ENCODE results near the gene PNMA6E.

The PNMA6E gene

GRCh38 chrX:153375571-153375970 lies 25.6 kb downstream of the PNMA6E start:
- Histone ChIP-seq H3K27me3 (ENCODE audit: low read length) (no peaks in the 10 kb centered on the region), H4K20me1 (ENCODE audit: low read depth, low read length) (no peaks in the 10 kb centered on the region), H3K9ac (ENCODE audit: low read length) (no peak overlapping the region), H3K4me2 (ENCODE audit: low read depth, low read length, poor library complexity, severe bottlenecking) (no peak overlapping the region), H3K4me3 (ENCODE audit: insufficient read depth, low read length, poor library complexity, severe bottlenecking) (no peak overlapping the region), H3F3A (ENCODE audit: insufficient read depth) (no peaks in the 10 kb centered on the region), H3K9me3 (ENCODE audit: insufficient read depth, low read length) (no peaks in the 10 kb centered on the region), H3K27ac (ENCODE audit: low read depth, low read length) (no peak overlapping the region), H3K36me3 (ENCODE audit: low read length) (no peaks in the 10 kb centered on the region), H2AFZ (ENCODE audit: low read depth, low read length, severe bottlenecking) (no peak overlapping the region), H3K79me2 (ENCODE audit: insufficient read depth, low read length) (no peaks in the 10 kb centered on the region), H3K9me2 (replicated peaks; ENCODE audit: insufficient read depth, low read length) (no peaks in the 10 kb centered on the region)
- TF ChIP-seq CTCF (IDR thresholded peaks at IDR 0.05; ENCODE audit: insufficient read depth, low read length, poor library complexity, severe bottlenecking), result no peak
- no peak for TF ChIP-seq EZH2phosphoT487 (conservative IDR thresholded peaks at IDR 0.05; ENCODE audit: low read length)

- Histone ChIP-seq H4K20me1 (ENCODE audit: low read depth, low read length) (no peaks in the 10 kb centered on the region), H3K9ac (ENCODE audit: low read length) (no peak overlapping the region), H3F3A (ENCODE audit: insufficient read depth) (no peaks in the 10 kb centered on the region), H3K79me2 (ENCODE audit: insufficient read depth, low read length) (no peaks in the 10 kb centered on the region), H2AFZ (ENCODE audit: low read depth, low read length, severe bottlenecking) (no peak overlapping the region), H3K9me3 (ENCODE audit: insufficient read depth, low read length) (no peaks in the 10 kb centered on the region), H3K27me3 (ENCODE audit: low read length) (no peaks in the 10 kb centered on the region), H3K36me3 (ENCODE audit: low read length) (no peaks in the 10 kb centered on the region), H3K27ac (ENCODE audit: low read depth, low read length) (no peak overlapping the region), H3K9me2 (replicated peaks; ENCODE audit: insufficient read depth, low read length) (no peaks in the 10 kb centered on the region), H3K4me3 (ENCODE audit: insufficient read depth, low read length, poor library complexity, severe bottlenecking) (no peak overlapping the region), H3K4me2 (ENCODE audit: low read depth, low read length, poor library complexity, severe bottlenecking) (no peak overlapping the region)
- peak; percentile 20 for TF ChIP-seq CTCF (IDR thresholded peaks at IDR 0.05; ENCODE audit: insufficient read depth, low read length, poor library complexity, severe bottlenecking)
- TF ChIP-seq EZH2phosphoT487 (conservative IDR thresholded peaks at IDR 0.05; ENCODE audit: low read length), result no peak
Measured at GRCh38 chrX:153374426-153374825, 26.7 kb downstream of the PNMA6E start.

- H3K27ac ChIP-seq (ENCODE audit: low read depth, low read length), result no peak overlapping the region
- H2AFZ ChIP-seq (ENCODE audit: low read depth, low read length, severe bottlenecking), result no peak overlapping the region
- H3K4me3 ChIP-seq (ENCODE audit: insufficient read depth, low read length, poor library complexity, severe bottlenecking), result no peak overlapping the region
- no peaks in the 10 kb centered on the region for H3K27me3 ChIP-seq (ENCODE audit: low read length)
- no peaks in the 10 kb centered on the region for H3K79me2 ChIP-seq (ENCODE audit: insufficient read depth, low read length)
- H3K36me3 ChIP-seq (ENCODE audit: low read length), result no peaks in the 10 kb centered on the region
- no peaks in the 10 kb centered on the region for H3F3A ChIP-seq (ENCODE audit: insufficient read depth)
- H3K9me2 ChIP-seq (replicated peaks; ENCODE audit: insufficient read depth, low read length), result no peaks in the 10 kb centered on the region
- TF ChIP-seq EZH2phosphoT487 (conservative IDR thresholded peaks at IDR 0.05; ENCODE audit: low read length), result no peak
- TF ChIP-seq CTCF (IDR thresholded peaks at IDR 0.05; ENCODE audit: insufficient read depth, low read length, poor library complexity, severe bottlenecking), result no peak
- H3K4me2 ChIP-seq (ENCODE audit: low read depth, low read length, poor library complexity, severe bottlenecking), result no peak overlapping the region
- H4K20me1 ChIP-seq (ENCODE audit: low read depth, low read length), result no peaks in the 10 kb centered on the region
- H3K9me3 ChIP-seq (ENCODE audit: insufficient read depth, low read length), result no peaks in the 10 kb centered on the region
- H3K9ac ChIP-seq (ENCODE audit: low read length), result no peak overlapping the region
Measured at GRCh38 chrX:153372949-153373348, 28.2 kb downstream of the PNMA6E start.

All from SU-DHL-6 (cell line).